Heart left ventricle (tissue), 16 donors: ENCODE measurements around the gene MFNG. TPM values are rescaled to one million over a fixed set of nuclear protein-coding genes. Genes with fewer than 3 reads are reported as not detected.
"Not testable (repeated sequence)": the region's sequence is repeated elsewhere in the genome, so short reads cannot be mapped to it uniquely, and the experiment has no call there.

Experiments
- ATAC-seq, 4 donors: fragments of 200-7000 bp; cut with Tn5 transposase; one replicate each; pipeline ENCODE4 v1.9.1; 2020 to 2022; ENCODE audit warnings: moderate library complexity in 4 of 4, mild to moderate bottlenecking in 3 of 4, moderate number of reproducible peaks in 1 of 4
- DNase-seq, 5 donors: peaks; one replicate each; pipeline ENCODE4 v3.0.0-alpha.2; 2020
- H3K27ac ChIP-seq, 12 donors: fragments of 200-600 bp; sonication (generic) in 4 of 12; one replicate each; pipeline versions ENCODE4 v1.5.0 to v1.8.0; 2016 to 2022; ENCODE audit warnings: mild to moderate bottlenecking in 2 of 12
- H3K27me3 ChIP-seq, 9 donors: fragments of 200-600 bp; sonication (generic) in 2 of 9; one replicate each; pipeline versions ENCODE4 v1.5.1 to v1.8.0; 2016 to 2022; ENCODE audit warnings: mild to moderate bottlenecking in 3 of 9
- H3K36me3 ChIP-seq, 9 donors: fragments of 200-600 bp; sonication (generic) in 2 of 9; one replicate each; pipeline versions ENCODE4 v1.5.0 to v1.8.0; 2018 to 2022; ENCODE audit warnings: mild to moderate bottlenecking in 2 of 9
- H3K4me1 ChIP-seq, 12 donors: fragments of 200-600 bp; sonication (generic) in 4 of 12; one replicate each; pipeline versions ENCODE4 v1.5.0 to v1.8.0; 2016 to 2022; ENCODE audit warnings: mild to moderate bottlenecking in 3 of 12
- H3K4me3 ChIP-seq, 12 donors: fragments of 200-600 bp; sonication (generic) in 4 of 12; one replicate each; pipeline versions ENCODE4 v1.5.0 to v1.8.0; 2017 to 2022; ENCODE audit warnings: mild to moderate bottlenecking in 9 of 12, moderate library complexity in 4 of 12
- H3K9me3 ChIP-seq, 12 donors: fragments of 200-600 bp; sonication (generic) in 4 of 12; one replicate each; pipeline versions ENCODE4 v1.5.0 to v1.8.0; 2016 to 2022; ENCODE audit warnings: mild to moderate bottlenecking in 1 of 12
- CTCF ChIP-seq, 12 donors: fragments of 200-600 bp; sonication (generic) in 4 of 12; IDR thresholded peaks; one replicate each; pipeline versions ENCODE4 v1.5.0 to v1.8.0; 2018 to 2022; ENCODE audit warnings: antibody characterized with exemption in 12 of 12, mild to moderate bottlenecking in 5 of 12
- POLR2A ChIP-seq, 2 donors: fragments of 450-650 bp; IDR thresholded peaks; one replicate each; pipeline ENCODE4 v1.6.1; 2017; ENCODE audit warnings: antibody characterized with exemption in 2 of 2, mild to moderate bottlenecking in 2 of 2, moderate library complexity in 2 of 2
- WGBS, 4 donors: extraction: QIAGEN DNeasy Blood & Tissue Kit in 2 of 4; methylation state at CpG; one replicate each; pipeline versions ENCODE4 v1.1.5 to v1.1.7; 2013 to 2018; 5-methylcytosine and 5-hydroxymethylcytosine counted together
- intact Hi-C, 10 donors: fragments of 100-400 bp; cut with DNase I; formaldehyde crosslinking; loops; one replicate each; pipeline versions ENCODE4 v1.11.1 to v1.14.2; 2022
- polyA plus RNA-seq, 2 donors: library from polyadenylated mRNA; stranded (reverse); fragments of 200-250 nt; gene quantifications; one replicate each; pipeline ENCODE4 v1.2.3, GENCODE V29; 2013
- total RNA-seq, 9 donors: library from RNA; depleted of rRNA in 2 of 9; stranded (reverse); fragments of >200 nt in 2 of 9; fragmentation: NEBNext Ultra II Directional in 3 of 9; extraction: Animal tissue kit (Norgen Biotek cat#: 25700) in 3 of 9; gene quantifications; one replicate each; pipeline versions ENCODE4 v1.1.0 to v1.2.4, GENCODE V29; 2016 to 2023
- donor health status: ischemic (EF 13 %, LVEDD 7.1; RV severe dilation, severe dysfunction).
- donor health status: healthy with polysubstance abuse.
- donor health status: DM: no; HTN: yes; CAD: no.
- donor health status: DM: no; HTN: no; CAD: no.
- donor health status: ischemic (EF 25% LVEDD 6.9; RV normal size, moderate dysfunction).
- donor health status: ischemic (EF 25% LVEDD 5.7; RV mildly dilated, moderate dysfunction).
- donor health status: healthy.
- donor health status: DM: yes; HTN: yes; CAD: no.
- donor health status: ischemic (EF 35%, LVEDD 5.7; RV mildly dilated, moderate dysfunction).
- donor health status: nonischemic (EF 11% LVEDD 7.7; RV severe dilation, severe dysfunction).
- donor health status: DM: yes; HTN: yes; CAD: no.
- donor health status: PGD.
- donor health status: ischemic (EF 29% LVEDD 5.4; RV normal size, mild dysfunction).
- donor health status: nonischemic (EF 23%, LVEDD 6.1; RV moderate dilation, normal function).

MFNG gene
- total and polyA plus RNA-seq, 11 donors, result 5.8 to 25.6 (median 9.6) TPM

DNA sequence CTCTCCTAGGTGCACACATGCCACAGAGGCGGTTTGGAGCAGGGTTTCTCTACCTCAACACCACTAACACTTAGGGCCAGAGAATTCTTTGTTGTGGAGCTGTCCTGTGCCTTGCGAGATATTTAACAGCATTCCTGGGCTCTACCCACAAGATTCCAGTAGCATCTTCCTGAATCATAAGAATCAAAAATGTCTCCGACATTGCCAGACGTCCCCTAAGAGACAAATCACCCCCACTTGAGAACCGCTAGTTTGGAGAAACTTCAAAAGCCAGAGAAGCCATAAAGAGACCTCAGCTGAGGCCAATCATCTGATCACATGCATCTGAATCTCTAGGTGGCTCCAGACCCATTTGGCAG is 16.1 kb downstream of the MFNG start:
- intact Hi-C loops, result no loop called here
- TF ChIP-seq CTCF (IDR thresholded peaks at IDR 0.05) (no peak), POLR2A (IDR thresholded peaks at IDR 0.05) (no peak)
- DNase-seq (no peak), ATAC-seq (no peak)
- Histone ChIP-seq H3K27ac (no peak overlapping the region), H3K4me1 (no peaks in the 10 kb centered on the region), H3K4me3 (no peak overlapping the region), H3K27me3 (peaks cover 0 to 23% (median 5%) of the 10 kb centered on the region in 9 donors), H3K9me3 (no peaks in the 10 kb centered on the region), H3K36me3 (peaks cover 0 to 58% (median 0%) of the 10 kb centered on the region in 9 donors)
- 73 to 87% (median 75%) methylated on average over 5 of the region's 5 CpGs for whole genome bisulfite sequencing, 4 donors

GRCh38 chr22:37469416-37470086 is 16.6 kb downstream of the MFNG start:
- no peaks in the 10 kb centered on the region for H3K4me1 ChIP-seq
- intact Hi-C loops, result no loop called here
- H3K27me3 ChIP-seq, result peaks cover 0 to 23% (median 5%) of the 10 kb centered on the region in 9 donors
- H3K9me3 ChIP-seq, result no peaks in the 10 kb centered on the region
- no peak overlapping the region for H3K4me3 ChIP-seq
- ATAC-seq (no peak), DNase-seq (peak in 1 of 5 donors; percentile 51)
- no peak overlapping the region for H3K27ac ChIP-seq
- peaks cover 0 to 53% (median 0%) of the 10 kb centered on the region in 9 donors for H3K36me3 ChIP-seq
- WGBS, 4 donors, result 77 to 88% (median 85%) methylated on average over 7 to 8 of the region's 8 CpGs
- TF ChIP-seq POLR2A (IDR thresholded peaks at IDR 0.05) (no peak), CTCF (IDR thresholded peaks at IDR 0.05) (no peak)

GRCh38 chr22:37468201-37468695 is 17.9 kb downstream of the MFNG start:
- intact Hi-C loops, H3K4me1 ChIP-seq, H3K4me3 ChIP-seq, DNase-seq, H3K27ac ChIP-seq, H3K9me3 ChIP-seq, ATAC-seq: not testable (repeated sequence)
- Histone ChIP-seq H3K36me3 (peaks cover 0 to 41% (median 0%) of the 10 kb centered on the region in 9 donors), H3K27me3 (peaks cover 0 to 23% (median 5%) of the 10 kb centered on the region in 9 donors)
- 87 to 93% (median 91%) methylated on average over 14 of the region's 14 CpGs for WGBS, 4 donors

- intact Hi-C loops, result no loop called here
- H3K27ac ChIP-seq, result no peak overlapping the region
- DNase-seq, result peak in 1 of 5 donors; percentile 52
- no peak overlapping the region for H3K4me3 ChIP-seq
- H3K36me3 ChIP-seq, result peaks cover 0 to 38% (median 0%) of the 10 kb centered on the region in 9 donors
- no peaks in the 10 kb centered on the region for H3K4me1 ChIP-seq
- ATAC-seq, result no peak
- H3K27me3 ChIP-seq, result peaks cover 0 to 17% (median 2%) of the 10 kb centered on the region in 9 donors
- no peaks in the 10 kb centered on the region for H3K9me3 ChIP-seq
- TF ChIP-seq CTCF (IDR thresholded peaks at IDR 0.05), result no peak
- TF ChIP-seq POLR2A (IDR thresholded peaks at IDR 0.05), result no peak
- WGBS, 4 donors, result 45 to 61% (median 57%) methylated on average over 14 of the region's 14 CpGs
Measured at GRCh38 chr22:37467391-37467955, 18.7 kb downstream of the MFNG start.
